Spleen (tissue), 11 donors: ENCODE measurements around the gene NME3. TPM values are rescaled to one million over a fixed set of nuclear protein-coding genes. Genes with fewer than 3 reads are reported as not detected.

Source experiments
- DNase-seq: peaks from one replicate; pipeline ENCODE4 v3.0.0-alpha.2; 2020
- H3K27ac ChIP-seq, 8 donors: fragments of 200-600 bp; sonication (generic) in 7 of 8; 1 replicate in 4 of 8; 2 replicates in 4 of 8; pipeline versions ENCODE4 v1.5.0 to v1.8.0; 2016 to 2021; ENCODE audit warnings: inconsistent platforms in 4 of 8, mild to moderate bottlenecking in 4 of 8, moderate library complexity in 1 of 8
- H3K27me3 ChIP-seq, 7 donors: fragments of 200-600 bp; sonication (generic) in 6 of 7; replicated peaks in 1 of 7; 1 replicate in 4 of 7; 2 replicates in 3 of 7; pipeline versions ENCODE4 v1.5.0 to v1.8.0; 2016 to 2021; ENCODE audit warnings: inconsistent platforms in 3 of 7, mild to moderate bottlenecking in 1 of 7
- H3K36me3 ChIP-seq, 6 donors: fragments of 200-600 bp; sonication (generic) in 5 of 6; 1 replicate in 4 of 6; 2 replicates in 2 of 6; pipeline versions ENCODE4 v1.5.0 to v1.8.0; 2016 to 2021; ENCODE audit warnings: inconsistent platforms in 2 of 6
- H3K4me1 ChIP-seq, 6 donors: fragments of 200-600 bp; sonication (generic) in 5 of 6; 1 replicate in 3 of 6; 2 replicates in 3 of 6; pipeline versions ENCODE4 v1.5.0 to v1.8.0; 2016 to 2021; ENCODE audit warnings: inconsistent platforms in 3 of 6
- H3K4me3 ChIP-seq, 8 donors: fragments of 200-600 bp; sonication (generic) in 7 of 8; 1 replicate in 4 of 8; 2 replicates in 4 of 8; pipeline versions ENCODE4 v1.5.0 to v1.8.0; 2016 to 2021; ENCODE audit warnings: inconsistent platforms in 4 of 8, mild to moderate bottlenecking in 4 of 8, moderate library complexity in 2 of 8
- H3K9me3 ChIP-seq, 8 donors: fragments of 200-600 bp; sonication (generic) in 7 of 8; 1 replicate in 4 of 8; 2 replicates in 4 of 8; pipeline versions ENCODE4 v1.5.0 to v1.8.0; 2016 to 2021; ENCODE audit warnings: inconsistent platforms in 4 of 8
- CTCF ChIP-seq, 11 experiments: fragments of 200-600 bp in 7 of 11; fragments of 450-650 bp in 4 of 11; sonication (generic) in 4 of 11; IDR thresholded peaks in 8 of 11; conservative IDR thresholded peaks in 3 of 11; 1 replicate in 7 of 11; 2 replicates in 4 of 11; pipeline versions ENCODE4 v1.4.0 to v1.8.0; 2016 to 2021; ENCODE audit warnings: antibody characterized with exemption in 11 of 11, inconsistent platforms in 4 of 11, mild to moderate bottlenecking in 1 of 11
- POLR2A ChIP-seq, 3 donors: fragments of 450-650 bp; IDR thresholded peaks; one replicate each; pipeline ENCODE4 v1.5.1; 2017; ENCODE audit warnings: antibody characterized with exemption in 3 of 3, mild to moderate bottlenecking in 1 of 3
- POLR2AphosphoS5 ChIP-seq, 3 donors: sonication (generic); formaldehyde crosslinking; IDR thresholded peaks; one replicate each; pipeline ENCODE4 v1.5.1; 2017; ENCODE audit warnings: antibody characterized with exemption in 3 of 3
- WGBS, 5 donors: extraction: QIAGEN DNeasy Blood & Tissue Kit in 3 of 5; methylation state at CpG; one replicate each; pipeline versions ENCODE4 v1.1.5 to v1.1.7; 2013 to 2018; 5-methylcytosine and 5-hydroxymethylcytosine counted together
- intact Hi-C: fragments of 100-400 bp; cut with DNase I; formaldehyde crosslinking; loops from one replicate; pipeline ENCODE4 v1.15.0; 2023; ENCODE audit warnings: low total_unique reads
- polyA plus RNA-seq, 3 donors: library from polyadenylated mRNA; stranded (reverse); fragments of 200-250 nt; gene quantifications; one replicate each; pipeline ENCODE4 v1.2.1, GENCODE V29; 2013
- total RNA-seq, 7 donors: library from RNA; depleted of rRNA in 3 of 7; stranded (reverse); fragments of >200 nt in 3 of 7; fragmentation: NEBNext Ultra II Directional in 4 of 7; extraction: Animal tissue kit (Norgen Biotek cat#: 25700) in 4 of 7; gene quantifications; one replicate each; pipeline versions ENCODE4 v1.1.0 to v1.2.1, GENCODE V29; 2016 to 2021
- donor health status: healthy with polysubstance abuse.
- donor health status: DM: no; HTN: no; CAD: no; lungs with moderate emphysema.
- donor health status: DM: no; HTN: no; CAD: no.
- donor health status: Bipolar disorder and iron deficiency.
- donor health status: healthy.
- donor health status: DM: no; HTN: no; CAD: no.
- donor health status: DM: yes; HTN: yes; CAD: no.

NME3 gene
- total and polyA plus RNA-seq, 10 donors = 51.0 to 283 (median 76.9) TPM

- peak; percentile 78 for DNase-seq
- 88 to 93% (median 92%) methylated on average over 31 to 51 of the region's 51 CpGs for WGBS, 5 donors
- Histone ChIP-seq H3K36me3 (peaks cover 0 to 68% (median 47%) of the 10 kb centered on the region in 6 donors), H3K4me3 (no peak overlapping the region), H3K27me3 (no peaks in the 10 kb centered on the region), H3K4me1 (peaks cover 8 to 48% (median 31%) of the 10 kb centered on the region in 6 donors), H3K27ac (no peak overlapping the region), H3K9me3 (no peaks in the 10 kb centered on the region)
- TF ChIP-seq CTCF (IDR thresholded peaks at IDR 0.05 in 8 of 11, conservative IDR thresholded peaks at IDR 0.05 in 3 of 11) (no peak), POLR2A (IDR thresholded peaks at IDR 0.05) (no peak), POLR2AphosphoS5 (IDR thresholded peaks at IDR 0.05) (no peak)
- intact Hi-C loops = no loop called here
These were observed 15.1 kb upstream of the NME3 start for GRCh38 chr16:1786242-1787055.

- Histone ChIP-seq H3K36me3 (peaks cover 0 to 66% (median 43%) of the 10 kb centered on the region in 6 donors), H3K27me3 (no peaks in the 10 kb centered on the region), H3K9me3 (no peaks in the 10 kb centered on the region), H3K4me3 (no peak overlapping the region), H3K27ac (no peak overlapping the region), H3K4me1 (peaks cover 14 to 54% (median 38%) of the 10 kb centered on the region in 6 donors)
- intact Hi-C loops = no loop called here
- TF ChIP-seq POLR2AphosphoS5 (IDR thresholded peaks at IDR 0.05) (no peak), POLR2A (IDR thresholded peaks at IDR 0.05) (no peak), CTCF (IDR thresholded peaks at IDR 0.05 in 8 of 11, conservative IDR thresholded peaks at IDR 0.05 in 3 of 11) (no peak)
- WGBS, 5 donors = 89 to 96% (median 91%) methylated on average over 5 to 14 of the region's 14 CpGs
- peak; percentile 67 for DNase-seq
These were observed 14.5 kb upstream of the NME3 start for GRCh38 chr16:1785846-1786170.

- WGBS, 5 donors = 92 to 97% (median 94%) methylated on average over 22 to 26 of the region's 26 CpGs
- peak; percentile 71 for DNase-seq
- Histone ChIP-seq H3K27ac (no peak overlapping the region), H3K4me1 (peaks cover 18 to 60% (median 44%) of the 10 kb centered on the region in 6 donors), H3K27me3 (no peaks in the 10 kb centered on the region), H3K9me3 (no peaks in the 10 kb centered on the region), H3K36me3 (peaks cover 0 to 66% (median 41%) of the 10 kb centered on the region in 6 donors), H3K4me3 (no peak overlapping the region)
- intact Hi-C loops = no loop called here
- TF ChIP-seq POLR2A (IDR thresholded peaks at IDR 0.05) (no peak), CTCF (IDR thresholded peaks at IDR 0.05 in 8 of 11, conservative IDR thresholded peaks at IDR 0.05 in 3 of 11) (no peak), POLR2AphosphoS5 (IDR thresholded peaks at IDR 0.05) (no peak)
These were observed 13.9 kb upstream of the NME3 start for GRCh38 chr16:1784977-1785845.
